ENCODE data around the gene AIRE.

The AIRE gene

DNA sequence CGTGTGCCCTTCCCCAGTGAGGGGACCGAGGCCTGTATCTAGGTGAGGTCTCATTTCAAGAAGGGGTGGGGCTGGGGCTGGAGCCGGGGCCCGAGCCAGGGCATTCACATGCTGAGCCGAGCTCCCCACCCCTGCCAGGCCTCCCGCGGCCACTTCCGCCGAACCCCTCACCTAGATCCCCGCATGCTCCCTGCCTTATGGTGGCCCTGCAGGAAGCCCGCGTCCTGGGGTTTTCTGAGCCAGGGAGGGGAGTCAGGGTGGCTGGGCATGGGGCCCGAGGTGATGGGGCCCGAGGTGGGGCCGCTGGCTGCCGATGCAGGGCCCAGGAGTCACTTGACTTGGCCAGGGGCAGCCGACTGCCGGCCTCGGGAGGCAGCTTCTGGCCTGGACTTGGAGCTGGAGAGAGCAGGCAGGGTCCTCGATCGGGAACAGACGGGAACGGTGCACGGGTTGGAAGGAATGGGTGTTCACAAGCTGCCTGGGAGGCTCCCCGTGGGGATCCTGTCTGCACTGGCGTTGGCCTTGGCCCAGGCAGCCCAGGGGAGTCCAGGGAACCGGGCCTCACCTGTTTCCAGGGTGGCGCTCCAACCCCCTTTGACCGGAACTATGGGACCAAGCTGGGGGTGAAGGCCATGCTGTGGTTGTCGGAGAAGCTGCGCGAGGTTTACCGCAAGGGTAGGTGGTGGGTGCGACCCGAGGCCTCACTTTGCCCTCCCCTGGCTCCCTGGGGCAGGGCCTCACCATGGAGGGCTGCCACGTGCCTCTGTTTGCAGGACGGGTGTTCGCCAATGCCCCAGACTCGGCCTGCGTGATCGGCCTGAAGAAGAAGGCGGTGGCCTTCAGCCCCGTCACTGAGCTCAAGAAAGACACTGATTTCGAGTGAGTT is 40.0 kb downstream of the AIRE start:
- DNase-seq, result no peak

DNA sequence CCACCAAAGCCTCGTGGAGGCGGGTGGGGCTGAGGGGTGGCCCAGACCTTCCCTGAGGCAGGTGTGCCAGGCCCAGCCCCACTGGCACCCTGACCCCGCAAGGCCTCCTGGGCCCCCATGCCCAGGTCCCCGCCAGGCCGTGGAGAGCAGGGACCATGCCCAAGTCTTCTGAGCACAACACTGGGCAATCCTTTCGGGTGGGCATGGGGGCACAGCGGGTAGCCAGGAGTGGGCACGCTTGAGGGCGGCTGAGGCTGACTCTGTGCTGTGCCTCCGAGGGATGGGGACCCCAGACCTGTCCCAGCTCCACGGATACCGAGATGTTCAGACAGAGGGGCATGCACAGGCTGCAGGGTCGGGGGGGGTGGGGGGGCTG is 40.6 kb downstream of the AIRE start:
- DNase-seq, result no peak

DNA sequence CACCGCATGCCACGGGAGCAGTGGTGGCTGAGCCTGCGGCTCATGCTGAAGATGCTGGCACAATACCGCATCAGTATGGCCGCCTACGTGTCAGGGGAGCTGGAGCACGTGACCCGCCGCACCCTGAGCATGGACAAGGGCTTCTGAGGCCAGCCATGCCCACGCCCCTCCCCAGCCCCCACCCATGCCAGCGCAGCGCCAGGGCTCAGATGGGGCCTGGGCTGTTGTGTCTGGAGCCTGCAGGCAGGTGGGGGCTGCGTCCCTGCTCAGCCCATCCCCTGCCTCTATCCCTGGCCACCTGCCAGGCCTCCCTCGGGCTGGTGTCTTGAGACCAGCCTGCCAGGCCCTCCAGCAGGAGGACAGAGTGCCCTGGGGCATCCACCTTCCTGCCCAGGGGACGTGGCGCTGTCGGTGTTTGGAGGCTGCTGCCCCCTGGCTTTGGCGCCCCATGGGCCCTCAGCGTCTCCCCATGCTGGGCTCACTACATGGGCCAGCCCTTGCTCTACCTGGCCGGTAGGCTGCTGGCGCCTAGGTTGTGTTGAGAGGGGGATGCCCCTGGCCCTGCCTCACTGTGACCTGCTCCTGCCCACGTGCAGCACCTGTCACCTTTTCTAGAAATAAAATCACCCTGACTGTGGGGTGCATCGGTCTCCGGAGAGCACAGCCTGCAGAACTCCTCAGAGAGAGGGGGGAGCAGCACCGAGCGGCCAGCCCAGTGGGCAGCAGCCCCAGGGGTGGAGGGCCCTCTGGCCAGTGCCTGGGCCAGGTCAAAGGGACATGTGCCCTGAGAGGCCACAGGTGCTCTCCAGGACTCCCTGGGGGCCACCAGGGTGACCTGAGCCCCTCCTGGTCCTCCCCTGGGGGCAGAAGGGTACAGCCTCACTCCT is 41.3 kb downstream of the AIRE start:
- no peak for DNase-seq

- DNase-seq, result no peak
These were observed 41.9 kb downstream of the AIRE start for GRCh38 chr21:44327603-44327974.

DNA sequence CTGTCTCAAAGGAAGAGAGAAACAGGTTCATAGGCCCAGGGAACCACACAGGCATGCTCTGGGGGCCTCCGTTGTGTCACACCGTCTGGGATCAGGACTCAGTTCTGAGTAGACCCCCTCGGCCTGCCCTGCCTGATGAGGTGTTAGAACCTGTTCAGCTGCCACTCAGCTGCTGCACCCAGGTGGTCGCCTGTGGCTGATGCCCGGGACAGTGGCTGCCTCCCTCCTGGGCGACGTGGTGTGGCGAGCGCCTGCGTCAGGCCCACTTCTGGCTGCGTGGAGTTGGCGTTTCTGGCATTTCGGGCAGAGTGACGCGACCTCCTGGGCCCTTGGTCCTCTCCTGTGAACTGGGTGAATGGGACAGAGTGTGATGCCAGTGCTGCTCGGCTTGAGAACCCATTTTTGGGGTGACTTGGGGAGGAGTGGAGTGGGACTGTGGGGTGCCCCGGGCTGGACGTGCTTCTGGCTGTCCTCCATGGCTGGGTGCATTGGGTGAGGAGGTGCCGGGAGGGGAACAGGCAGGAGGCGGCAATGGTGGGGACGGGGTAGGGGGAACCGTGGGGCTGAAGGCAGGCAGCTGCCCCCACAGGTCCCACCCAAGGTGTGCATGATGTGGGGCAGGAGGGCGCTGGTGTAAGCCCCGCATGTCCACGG is 42.7 kb downstream of the AIRE start:
- DNase-seq, result no peak

- DNase-seq, result no peak
These were observed 43.6 kb downstream of the AIRE start for GRCh38 chr21:44329086-44329889.

- DNase-seq, result no peak
These were observed 44.5 kb downstream of the AIRE start for GRCh38 chr21:44329971-44330681.

GRCh38 chr21:44330698-44331097 is 45.0 kb downstream of the AIRE start:
- DNase-seq, result no peak

DNA sequence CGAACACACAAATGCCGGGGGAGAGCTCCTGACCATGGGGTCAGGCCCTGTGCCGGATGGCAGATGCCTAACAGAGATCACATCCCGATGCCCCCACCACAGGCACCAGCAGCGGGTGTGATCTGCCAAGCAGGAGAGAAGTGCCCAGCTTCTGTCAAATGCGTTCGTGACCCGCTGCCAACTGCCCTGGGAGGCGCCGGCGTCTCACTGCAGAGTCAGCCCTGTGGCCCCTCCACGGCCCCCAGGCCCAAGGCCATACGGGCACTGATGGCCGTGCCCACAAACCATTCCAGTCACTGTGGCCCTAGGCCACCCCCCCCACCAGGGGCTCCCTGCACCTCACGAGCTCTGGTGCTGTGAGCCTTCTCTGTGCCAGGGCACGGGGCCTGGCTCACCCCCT is 45.5 kb downstream of the AIRE start:
- no peak for DNase-seq

- no peak for DNase-seq
These were observed 46.1 kb downstream of the AIRE start for GRCh38 chr21:44331650-44332307.

DNA sequence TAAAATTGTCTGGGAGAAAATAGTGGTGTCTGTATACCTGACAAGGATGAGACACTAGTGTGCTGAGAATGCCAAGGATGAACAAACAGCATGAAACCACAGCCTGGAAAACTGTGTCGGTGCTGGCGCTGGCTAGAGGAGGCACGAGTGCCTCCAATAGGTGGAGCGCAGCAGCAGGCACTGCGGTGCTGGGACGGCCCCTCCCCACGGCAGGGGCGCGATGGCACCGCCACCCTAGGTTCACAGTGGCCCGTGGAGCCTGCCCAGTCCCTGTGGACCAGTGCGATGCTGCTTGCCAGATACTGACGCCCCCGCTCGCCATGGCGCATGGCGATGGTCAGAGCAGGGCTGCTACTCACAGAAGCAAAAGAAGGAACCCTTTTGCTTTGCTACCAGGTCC is 46.7 kb downstream of the AIRE start:
- no peak for DNase-seq

GRCh38 chr21:44332965-44333364 is 47.3 kb downstream of the AIRE start:
- no peak for DNase-seq

DNA sequence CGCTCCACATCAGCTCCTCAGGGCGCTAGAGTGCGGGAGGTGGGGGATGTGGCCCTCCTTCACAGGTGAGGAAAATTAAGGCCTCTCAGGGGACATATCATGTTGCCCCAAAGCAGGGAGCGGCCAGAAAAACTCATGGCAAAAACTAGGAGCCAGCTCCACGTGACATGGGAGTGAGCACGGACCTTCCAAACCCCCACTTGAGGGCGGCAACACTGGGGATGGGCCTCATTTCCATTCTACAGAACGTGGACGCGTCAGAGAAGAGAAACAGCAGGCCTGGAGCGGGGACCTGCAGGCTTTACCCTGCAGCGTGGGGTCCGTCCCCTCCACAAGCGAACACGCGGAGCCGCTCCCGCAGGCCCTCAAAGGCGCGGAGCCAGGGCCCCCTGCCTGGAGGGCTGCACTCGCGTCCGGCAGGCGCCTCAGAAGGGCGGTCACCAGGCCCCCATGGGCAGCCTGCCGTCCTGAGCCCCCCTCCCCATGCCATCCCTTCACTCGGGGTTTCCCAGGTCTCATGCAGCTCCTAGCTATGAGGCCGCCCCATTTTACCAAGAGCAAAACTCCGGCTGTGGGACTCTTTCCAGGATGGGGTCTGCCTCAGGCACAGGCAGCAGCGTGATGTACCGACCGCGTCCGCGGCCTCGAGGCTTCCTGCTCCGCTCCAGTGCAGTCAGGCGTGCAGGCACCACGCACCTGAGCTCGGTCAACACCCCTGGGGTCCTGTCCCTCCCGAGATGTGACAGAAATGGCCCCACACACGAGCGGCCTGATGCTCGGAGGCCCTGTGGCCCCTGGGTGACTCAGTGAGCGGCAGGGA is 48.0 kb downstream of the AIRE start:
- DNase-seq, result no peak

DNA sequence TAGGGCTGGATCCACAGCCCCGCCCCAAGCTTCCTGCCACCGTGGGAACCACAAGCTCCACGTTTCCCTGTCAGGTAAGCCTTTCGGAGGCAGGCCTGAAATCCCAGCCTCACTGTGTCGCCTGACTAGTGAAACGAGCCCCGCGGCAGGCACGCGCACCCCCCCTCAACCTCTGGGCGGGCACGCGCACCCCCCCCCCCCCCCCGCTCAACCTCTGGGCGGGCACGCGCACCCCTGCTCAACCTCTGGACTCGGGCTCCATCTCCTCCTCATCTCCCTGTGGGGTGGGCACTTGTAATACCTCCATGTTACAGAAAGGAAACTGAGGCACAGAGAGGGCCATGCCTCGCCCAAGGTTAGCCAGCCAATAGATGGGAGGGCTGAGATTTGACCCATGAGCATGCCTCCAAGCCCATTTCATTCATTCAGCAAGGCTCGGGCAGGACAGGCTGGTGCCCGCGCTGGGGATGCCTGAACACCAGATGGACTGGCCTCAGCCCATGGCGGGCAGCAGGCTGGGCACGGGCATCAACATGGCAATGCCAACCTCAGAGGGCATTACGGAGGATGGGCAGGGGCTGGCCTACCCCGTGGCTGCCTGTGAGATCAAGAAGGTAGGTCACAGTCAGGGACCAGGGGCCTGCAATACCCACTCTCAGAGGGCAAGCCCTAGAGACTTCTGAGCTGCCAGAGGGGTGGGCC is 48.8 kb downstream of the AIRE start:
- DNase-seq, result no peak

DNA sequence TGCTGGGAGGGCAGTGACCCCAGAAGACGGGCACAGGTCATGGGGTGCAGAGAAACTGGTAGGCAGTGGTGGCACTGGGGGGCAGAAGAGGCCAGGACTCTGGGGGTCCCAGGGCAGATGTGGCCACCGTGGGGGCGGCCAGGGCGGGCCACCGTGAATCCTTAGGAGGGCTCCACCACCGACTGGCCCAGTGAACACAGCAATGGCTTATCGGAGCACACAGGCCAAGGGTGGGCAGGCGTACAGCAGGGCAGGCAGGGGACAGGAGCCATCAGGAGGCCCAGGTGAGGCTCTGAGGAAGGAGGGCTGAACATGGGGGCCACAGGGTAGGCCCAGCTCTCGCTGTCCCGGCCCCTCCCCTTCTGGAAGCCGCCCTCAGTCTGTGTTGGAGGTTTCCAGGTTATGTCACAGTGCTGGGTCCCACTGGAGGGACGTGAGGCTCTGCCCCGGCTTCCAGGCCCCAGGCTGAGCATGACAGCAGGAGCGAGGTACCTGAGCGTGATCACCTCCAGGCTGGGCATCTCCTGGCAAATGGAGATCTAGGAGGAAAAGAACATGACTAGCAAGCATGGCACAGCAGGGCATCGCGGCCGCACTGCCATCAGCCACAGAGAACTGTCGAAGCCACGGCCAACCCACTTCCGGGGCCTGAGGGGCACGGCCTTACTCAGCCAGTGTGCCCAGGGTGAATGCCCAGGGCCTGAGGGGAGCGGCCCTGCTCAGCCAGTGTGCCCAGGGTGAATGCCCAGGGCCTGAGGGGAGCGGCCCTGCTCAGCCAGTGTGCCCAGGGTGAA is 49.8 kb downstream of the AIRE start:
- DNase-seq, result no peak

- no peak for DNase-seq
These were observed 51.8 kb downstream of the AIRE start for GRCh38 chr21:44337449-44337848.

DNA sequence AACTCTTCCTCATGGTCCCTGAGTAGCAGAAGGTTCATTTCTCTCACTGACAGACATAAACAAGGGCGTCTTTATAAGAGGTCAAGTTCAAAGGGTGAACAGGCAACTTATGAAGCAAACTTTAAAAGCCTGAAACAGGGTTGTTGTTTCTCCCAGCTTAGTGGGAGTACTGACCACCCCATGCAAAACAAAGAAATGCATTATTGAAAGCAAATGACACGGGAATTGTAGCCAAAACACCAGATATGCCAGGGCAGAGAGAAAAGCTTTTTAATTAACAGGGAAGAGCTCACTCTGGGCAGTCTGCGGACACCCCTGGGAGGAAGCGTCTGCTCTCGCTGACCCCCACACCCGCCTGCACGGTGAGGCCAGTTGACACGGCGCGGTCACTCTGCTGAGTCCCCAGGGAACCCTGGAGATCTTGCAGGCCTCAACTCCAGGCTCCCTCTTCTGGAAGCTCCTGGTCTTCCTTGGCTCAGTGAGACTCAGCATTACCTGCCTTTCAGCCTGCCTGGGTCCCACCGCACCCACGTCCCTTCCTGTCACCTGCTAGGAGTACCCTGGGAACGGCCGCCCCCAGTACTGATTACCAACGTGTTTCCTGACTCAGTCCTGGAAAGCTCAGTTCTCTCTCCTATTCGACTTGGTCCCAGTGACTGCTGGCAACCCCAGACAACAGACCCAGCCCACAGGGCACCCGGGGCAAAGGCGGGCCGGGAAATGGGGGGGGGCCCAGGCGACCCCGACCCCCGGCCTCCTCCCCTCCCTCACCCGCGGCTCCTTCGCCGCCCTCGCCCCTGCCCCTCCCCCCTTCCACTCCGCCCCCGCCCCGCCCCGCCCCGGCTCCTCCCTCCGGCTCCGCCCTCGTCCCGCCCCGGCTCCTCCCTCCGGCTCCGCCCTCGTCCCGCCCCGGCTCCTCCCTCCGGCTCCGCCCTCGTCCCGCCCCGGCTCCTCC is 52.5 kb downstream of the AIRE start:
- peak; percentile 33 for DNase-seq
